ENCODE data around the gene ARID5A. TPM values are rescaled to one million over a fixed set of nuclear protein-coding genes. Genes with fewer than 3 reads are reported as not detected.

The ARID5A gene
- total and polyA plus RNA-seq, 9 of the 15 experiments (the other 6 are each of a cell fraction or from before 2014, with no cell fraction given): 0.14 to 12.5 (median 3.0) TPM

GRCh38 chr2:96526101-96526591, 10.4 kb upstream of the ARID5A start:
- H3K4me2 ChIP-seq (ENCODE audit: insufficient read depth, low read length): no peak overlapping the region
- CTCF ChIA-PET (ENCODE audit: low intra/inter-chr PET ratio): no interaction called here
- POLR2A ChIA-PET: interaction anchor here (0.5 to 0.8 kb wide), 2 partner anchors 181 to 206 kb away, joined by 3 read pairs; no protein-coding TSS in a partner anchor

GRCh38 chr2:96526615-96527285, 9.8 kb upstream of the ARID5A start:
- Histone ChIP-seq H3K36me3 (ENCODE audit: control insufficient read depth, insufficient read depth, low read length) (no peaks in the 10 kb centered on the region), H4K20me1 (replicated peaks; ENCODE audit: control insufficient read depth, insufficient read depth, low read length) (no peaks in the 10 kb centered on the region), H3K4me3 (no peak overlapping the region), H3K27me3 (ENCODE audit: control insufficient read depth in 2 of 2, insufficient read depth in 2 of 2, low read length in 2 of 2) (peaks cover 2 to 49% of the 10 kb centered on the region in 2 experiments; a peak in 4 of 5 replicates), H3K79me2 (ENCODE audit: control insufficient read depth, insufficient read depth, low read length) (no peaks in the 10 kb centered on the region), H2AFZ (ENCODE audit: low read depth, low read length) (no peak overlapping the region), H3K9me1 (ENCODE audit: control insufficient read depth, insufficient read depth, low read length) (no peaks in the 10 kb centered on the region), H3K4me2 (ENCODE audit: insufficient read depth, low read length) (no peak overlapping the region), H3K9me3 (replicated peaks; ENCODE audit: control insufficient read depth, insufficient read depth, low read depth, low read length) (no peaks in the 10 kb centered on the region), H3K27ac (ENCODE audit: extremely low read depth, low read depth, low read length) (no peak overlapping the region), H3K9ac (ENCODE audit: insufficient read depth in 1 of 2, low read depth in 2 of 2, low read length in 2 of 2) (no peak overlapping the region; a peak in 1 of 4 replicates), H3K4me1 (replicated peaks in 1 of 2; ENCODE audit: control insufficient read depth in 2 of 2, insufficient read depth in 2 of 2, low read length in 2 of 2) (peaks cover 6 to 12% of the 10 kb centered on the region in 2 experiments)
- FAIRE-seq: no peak
- ATAC-seq: no peak
- in situ Hi-C loops (cut with MboI) (no loop called here), intact Hi-C loops (cut with micrococcal nuclease) (no loop called here)
- no TSS peak for BruUV-seq (replicated peaks)
- CTCF ChIA-PET (ENCODE audit: low intra/inter-chr PET ratio): no interaction called here
- POLR2A ChIA-PET: interaction anchor here (0.5 to 0.8 kb wide), 2 partner anchors 180 to 206 kb away, joined by 3 read pairs; no protein-coding TSS in a partner anchor
- 55% methylated on average over 26 of the region's 29 CpGs for WGBS (ENCODE audit: insufficient coverage, low coverage, missing lambda C conversion rate)
- no peak for DNase-seq (ENCODE audit: extremely low read depth in 1 of 4, low spot score in 3 of 4)
- peak in 1 of 2 experiments; percentile 9 for TF ChIP-seq E2F6 (IDR thresholded peaks at IDR 0.05; ENCODE audit: borderline replicate concordance in 1 of 2, extremely low read depth in 1 of 2, insufficient read depth in 1 of 2, insufficient read length in 1 of 2, low read depth in 1 of 2, low read length in 1 of 2, poor library complexity in 1 of 2, severe bottlenecking in 1 of 2)
- TF ChIP-seq L3MBTL2 (IDR thresholded peaks at IDR 0.05): no peak
- no peak for TF ChIP-seq NCOA2 (IDR thresholded peaks at IDR 0.05; ENCODE audit: partially characterized antibody in 2 of 2)
- TF ChIP-seq CEBPZ (IDR thresholded peaks at IDR 0.05; ENCODE audit: borderline replicate concordance, low read depth, low read length): no peak

More at GRCh38 chr2:96526101-96526591, 10.4 kb upstream of the ARID5A start:
- in situ Hi-C loops (cut with MboI): no loop called here
- Histone ChIP-seq H3K9me3 (replicated peaks; ENCODE audit: control insufficient read depth, insufficient read depth, low read depth, low read length) (no peaks in the 10 kb centered on the region), H3K36me3 (ENCODE audit: control insufficient read depth, insufficient read depth, low read length) (no peaks in the 10 kb centered on the region), H3K4me1 (replicated peaks in 1 of 2; ENCODE audit: control insufficient read depth in 2 of 2, insufficient read depth in 2 of 2, low read length in 2 of 2) (peaks cover under 1 to 7% of the 10 kb centered on the region in 2 experiments; a peak in 4 of 5 replicates), H3K9ac (ENCODE audit: insufficient read depth in 1 of 2, low read depth in 2 of 2, low read length in 2 of 2) (no peak overlapping the region; a peak in 1 of 4 replicates), H3K27me3 (ENCODE audit: control insufficient read depth in 2 of 2, insufficient read depth in 2 of 2, low read length in 2 of 2) (peaks cover 2 to 49% of the 10 kb centered on the region in 2 experiments; a peak in 4 of 5 replicates), H3K27ac (ENCODE audit: extremely low read depth, low read depth, low read length) (no peak overlapping the region), H4K20me1 (replicated peaks; ENCODE audit: control insufficient read depth, insufficient read depth, low read length) (no peaks in the 10 kb centered on the region), H3K9me1 (ENCODE audit: control insufficient read depth, insufficient read depth, low read length) (no peaks in the 10 kb centered on the region), H3K79me2 (ENCODE audit: control insufficient read depth, insufficient read depth, low read length) (no peaks in the 10 kb centered on the region), H2AFZ (ENCODE audit: low read depth, low read length) (no peak overlapping the region), H3K4me3 (no peak overlapping the region)
- no TSS peak for BruUV-seq (replicated peaks)
- WGBS (ENCODE audit: insufficient coverage, low coverage, missing lambda C conversion rate): 13% methylated on average over 12 of the region's 12 CpGs
- no peak for TF ChIP-seq MYBL2 (IDR thresholded peaks at IDR 0.05; ENCODE audit: low read depth)
- no peak for TF ChIP-seq MYBL2 (CRISPR knock-in tag; IDR thresholded peaks at IDR 0.05; ENCODE audit: borderline replicate concordance)
- TF ChIP-seq EZH2 (IDR thresholded peaks at IDR 0.05; ENCODE audit: borderline replicate concordance, low read depth, low read length): no peak
- no peak for TF ChIP-seq ZNF174 (CRISPR knock-in tag; IDR thresholded peaks at IDR 0.05)
- TF ChIP-seq ETS2 (tag; IDR thresholded peaks at IDR 0.05; ENCODE audit: borderline replicate concordance, poor library complexity, severe bottlenecking): no peak
- TF ChIP-seq U2AF2 (optimal IDR thresholded peaks at IDR 0.05; ENCODE audit: low read depth, low read length): no peak
- intact Hi-C loops (cut with micrococcal nuclease): no loop called here
- DNase-seq (ENCODE audit: extremely low read depth in 1 of 4, low spot score in 3 of 4) (no peak), ATAC-seq (no peak; the same call in 2 of the 3 replicates), FAIRE-seq (no peak)
